ENCODE measurements around the gene COQ9. TPM values are rescaled to one million over a fixed set of nuclear protein-coding genes. Genes with fewer than 3 reads are reported as not detected.

Gene COQ9
- total and polyA plus RNA-seq, 7 donors: 61.4 to 154 (median 74.5) TPM

DNA sequence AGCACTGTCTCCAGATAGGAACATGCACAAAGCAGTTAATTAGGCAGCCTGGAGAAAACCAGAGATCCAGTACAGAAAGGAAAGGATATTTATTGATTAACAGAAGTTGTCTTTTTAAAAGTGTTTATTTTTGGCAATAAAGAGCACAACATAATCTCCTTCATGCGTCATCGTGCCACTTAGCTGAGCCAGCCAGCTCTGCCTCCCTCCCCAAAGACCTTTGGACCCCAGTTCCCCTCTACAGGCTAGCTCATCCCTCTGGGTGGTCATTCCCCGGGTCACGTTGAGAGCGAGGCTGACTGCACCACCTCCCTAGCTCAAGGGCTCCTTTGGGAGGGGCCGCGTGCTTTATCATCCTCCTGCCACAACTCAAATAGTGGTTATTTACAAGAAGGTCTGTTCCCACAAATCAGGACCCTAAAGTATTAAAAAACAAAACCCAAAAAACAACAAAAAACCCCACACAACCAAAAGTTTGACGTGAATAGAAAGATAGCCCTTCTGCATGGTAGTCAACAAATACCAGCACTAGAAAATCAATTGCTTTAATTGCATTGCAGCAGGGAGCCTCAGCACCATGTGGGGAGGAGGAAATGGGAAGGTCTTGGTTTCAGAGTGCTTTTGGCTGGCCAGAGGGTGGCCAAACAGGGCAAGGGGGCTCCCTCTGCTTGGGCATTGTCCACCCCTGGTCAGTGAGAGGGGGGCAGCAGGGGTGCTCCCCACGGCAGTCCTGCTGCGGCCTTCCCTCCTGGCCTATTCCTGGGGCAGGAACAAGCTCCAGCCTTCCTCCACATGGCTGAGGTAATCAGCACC lies 24.8 kb downstream of the COQ9 start:
- no peak for DNase-seq
- TF ChIP-seq, protein P1, sequence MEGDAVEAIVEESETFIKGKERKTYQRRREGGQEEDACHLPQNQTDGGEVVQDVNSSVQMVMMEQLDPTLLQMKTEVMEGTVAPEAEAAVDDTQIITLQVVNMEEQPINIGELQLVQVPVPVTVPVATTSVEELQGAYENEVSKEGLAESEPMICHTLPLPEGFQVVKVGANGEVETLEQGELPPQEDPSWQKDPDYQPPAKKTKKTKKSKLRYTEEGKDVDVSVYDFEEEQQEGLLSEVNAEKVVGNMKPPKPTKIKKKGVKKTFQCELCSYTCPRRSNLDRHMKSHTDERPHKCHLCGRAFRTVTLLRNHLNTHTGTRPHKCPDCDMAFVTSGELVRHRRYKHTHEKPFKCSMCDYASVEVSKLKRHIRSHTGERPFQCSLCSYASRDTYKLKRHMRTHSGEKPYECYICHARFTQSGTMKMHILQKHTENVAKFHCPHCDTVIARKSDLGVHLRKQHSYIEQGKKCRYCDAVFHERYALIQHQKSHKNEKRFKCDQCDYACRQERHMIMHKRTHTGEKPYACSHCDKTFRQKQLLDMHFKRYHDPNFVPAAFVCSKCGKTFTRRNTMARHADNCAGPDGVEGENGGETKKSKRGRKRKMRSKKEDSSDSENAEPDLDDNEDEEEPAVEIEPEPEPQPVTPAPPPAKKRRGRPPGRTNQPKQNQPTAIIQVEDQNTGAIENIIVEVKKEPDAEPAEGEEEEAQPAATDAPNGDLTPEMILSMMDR (IDR thresholded peaks at IDR 0.05): no peak
- TF ChIP-seq POLR2A (IDR thresholded peaks at IDR 0.05): no peak
- no peak for TF ChIP-seq POLR2AphosphoS5 (IDR thresholded peaks at IDR 0.05)
- TF ChIP-seq EP300 (IDR thresholded peaks at IDR 0.05): no peak
- H3K27me3 ChIP-seq: no peaks in the 10 kb centered on the region
- no peak overlapping the region for H3K4me3 ChIP-seq
- H3K9me3 ChIP-seq: no peaks in the 10 kb centered on the region
- no peak overlapping the region for H3K27ac ChIP-seq
- WGBS, 2 donors: 33 to 63% methylated on average over 10 of the region's 10 CpGs
- H3K4me1 ChIP-seq: peaks cover 0 to 11% (median 10%) of the 10 kb centered on the region in 4 donors
- H3K36me3 ChIP-seq: peaks cover 33 to 78% (median 46%) of the 10 kb centered on the region in 4 donors
- intact Hi-C loops (cut with DNase I): no loop called here

DNA sequence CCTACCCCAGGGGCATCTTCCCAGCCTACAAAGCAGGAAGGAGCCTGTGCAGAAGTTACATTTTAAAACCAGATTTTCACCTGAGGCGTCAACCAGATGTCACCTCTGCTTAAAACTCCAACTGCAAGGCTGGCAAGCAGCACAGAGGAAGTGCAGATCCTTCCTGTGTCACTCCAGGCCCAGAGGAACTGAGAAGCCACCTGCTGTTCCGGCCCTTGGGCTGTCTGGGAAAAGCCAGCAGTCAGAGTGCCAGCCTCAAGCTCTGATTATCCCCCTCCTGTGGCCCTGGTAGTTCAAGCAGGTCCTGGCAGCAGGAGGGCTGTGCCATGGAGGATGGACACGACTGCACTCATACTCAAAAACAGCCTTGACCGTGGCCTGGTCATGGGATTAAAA lies 25.4 kb downstream of the COQ9 start:
- intact Hi-C loops (cut with DNase I): no loop called here
- no peak for DNase-seq
- Histone ChIP-seq H3K4me3 (no peak overlapping the region), H3K36me3 (peaks cover 33 to 72% (median 41%) of the 10 kb centered on the region in 4 donors), H3K27ac (no peak overlapping the region), H3K4me1 (peaks cover 0 to 11% (median 10%) of the 10 kb centered on the region in 4 donors), H3K9me3 (no peaks in the 10 kb centered on the region), H3K27me3 (no peaks in the 10 kb centered on the region)
- WGBS, 2 donors: 48 to 64% methylated on average over 4 of the region's 4 CpGs
- TF ChIP-seq, protein P1 (IDR thresholded peaks at IDR 0.05): no peak
- TF ChIP-seq POLR2AphosphoS5 (IDR thresholded peaks at IDR 0.05) (no peak), POLR2A (IDR thresholded peaks at IDR 0.05) (no peak), EP300 (IDR thresholded peaks at IDR 0.05) (no peak)

DNA sequence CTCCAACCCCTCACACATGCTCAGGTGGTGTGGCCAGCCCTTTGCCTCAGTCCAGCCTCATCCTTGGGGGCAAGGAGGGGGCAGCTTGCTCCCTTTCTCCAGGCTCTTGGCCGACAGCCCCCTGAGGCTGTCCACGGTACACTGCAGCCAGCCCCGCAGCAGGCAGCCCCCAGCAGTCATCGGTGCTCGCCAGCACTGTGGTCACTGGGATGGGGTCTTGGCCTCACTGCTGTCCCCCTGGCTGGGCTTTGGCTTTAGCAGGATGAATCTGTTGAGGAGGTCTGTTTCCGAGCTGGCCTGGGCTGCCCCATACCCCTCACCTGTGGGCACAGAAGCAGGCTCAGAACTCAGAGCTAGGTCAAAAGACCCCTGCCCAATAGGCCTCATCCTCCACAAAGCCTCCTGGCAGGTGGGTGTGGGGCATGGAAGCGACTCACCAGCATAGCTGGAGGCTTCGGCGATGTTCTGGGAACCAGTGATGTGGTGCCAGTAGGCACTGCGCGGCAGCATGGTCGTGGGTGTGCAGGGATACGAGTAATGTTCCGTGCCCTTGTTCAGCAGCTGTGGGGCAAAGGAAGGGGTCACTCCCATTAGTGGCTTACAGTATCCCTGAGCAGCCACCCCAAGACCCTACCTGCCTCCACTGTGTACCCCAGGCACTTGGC lies 26.0 kb downstream of the COQ9 start:
- H3K27me3 ChIP-seq: no peaks in the 10 kb centered on the region
- no peaks in the 10 kb centered on the region for H3K9me3 ChIP-seq
- WGBS, 2 donors: 91 to 93% methylated on average over 14 of the region's 14 CpGs
- H3K4me1 ChIP-seq: peaks cover 0 to 11% (median 10%) of the 10 kb centered on the region in 4 donors
- intact Hi-C loops (cut with DNase I): no loop called here
- H3K27ac ChIP-seq: no peak overlapping the region
- H3K4me3 ChIP-seq: no peak overlapping the region
- peaks cover 29 to 65% (median 35%) of the 10 kb centered on the region in 4 donors for H3K36me3 ChIP-seq
- no peak for DNase-seq
- TF ChIP-seq EP300 (IDR thresholded peaks at IDR 0.05) (no peak), POLR2A (IDR thresholded peaks at IDR 0.05) (no peak), POLR2AphosphoS5 (IDR thresholded peaks at IDR 0.05) (no peak)
- TF ChIP-seq, protein P1 (IDR thresholded peaks at IDR 0.05): no peak

GRCh38 chr16:57473906-57474305 lies 26.6 kb downstream of the COQ9 start:
- intact Hi-C loops (cut with DNase I): no loop called here
- H3K4me3 ChIP-seq: no peak overlapping the region
- no peaks in the 10 kb centered on the region for H3K27me3 ChIP-seq
- 86 to 87% methylated on average over 8 of the region's 8 CpGs for WGBS, 2 donors
- H3K36me3 ChIP-seq: peaks cover 23 to 59% (median 30%) of the 10 kb centered on the region in 4 donors
- peaks cover 0 to 15% (median 11%) of the 10 kb centered on the region in 4 donors for H3K4me1 ChIP-seq
- TF ChIP-seq, protein P1 (IDR thresholded peaks at IDR 0.05): no peak
- TF ChIP-seq POLR2A (IDR thresholded peaks at IDR 0.05) (no peak), POLR2AphosphoS5 (IDR thresholded peaks at IDR 0.05) (no peak), EP300 (IDR thresholded peaks at IDR 0.05) (no peak)
- DNase-seq: no peak
- H3K27ac ChIP-seq: no peak overlapping the region
- H3K9me3 ChIP-seq: no peaks in the 10 kb centered on the region
